OCI-LY1 (cell line): ENCODE data around the gene SMOC2.

Source experiments
- H2AFZ ChIP-seq: fragments of 200-600 bp; sonication (generic), shearing (Covaris generic); 2 replicates; pipeline ENCODE4 v1.6.0; 2014; ENCODE audit warnings: antibody characterized with exemption, mild to moderate bottlenecking, low read length
- H3F3A ChIP-seq: fragments of 200-600 bp; sonication (generic), shearing (Covaris generic); 2 replicates; pipeline ENCODE4 v1.6.0; 2014; ENCODE audit warnings: mild to moderate bottlenecking, antibody characterized with exemption, low read length, moderate library complexity; ENCODE audit not compliant: insufficient read depth
- H3K27ac ChIP-seq: fragments of 200-600 bp; sonication (generic); 2 replicates; pipeline ENCODE4 v1.5.1; 2014; ENCODE audit warnings: low read length, mixed run types, mild to moderate bottlenecking, low read depth; ENCODE audit not compliant: poor library complexity, severe bottlenecking
- H3K27me3 ChIP-seq: fragments of 200-600 bp; sonication (generic); 2 replicates; pipeline ENCODE4 v1.6.0; 2014; ENCODE audit warnings: antibody characterized with exemption, mild to moderate bottlenecking, low read length, moderate library complexity; ENCODE audit not compliant: insufficient read depth
- H3K36me3 ChIP-seq: fragments of 200-600 bp; sonication (generic); 2 replicates; pipeline ENCODE4 v1.6.1; 2014; ENCODE audit warnings: mild to moderate bottlenecking, antibody characterized with exemption, low read length, moderate library complexity, mixed read lengths; ENCODE audit not compliant: insufficient read depth
- H3K4me1 ChIP-seq: fragments of 200-600 bp; sonication (generic); 2 replicates; pipeline ENCODE4 v1.5.1; 2014; ENCODE audit warnings: mild to moderate bottlenecking, low read length, moderate library complexity; ENCODE audit not compliant: insufficient read depth, severe bottlenecking
- H3K4me2 ChIP-seq: fragments of 200-600 bp; sonication (generic), shearing (Covaris generic); 2 replicates; pipeline ENCODE4 v1.6.1; 2014; ENCODE audit warnings: low read length
- H3K4me3 ChIP-seq: fragments of 200-600 bp; sonication (generic); 2 replicates; pipeline ENCODE4 v1.5.1; 2014; ENCODE audit warnings: low read length, low read depth, mild to moderate bottlenecking, mixed read lengths; ENCODE audit not compliant: poor library complexity, severe bottlenecking
- H3K79me2 ChIP-seq: fragments of 200-600 bp; shearing (Covaris generic); 2 replicates; pipeline ENCODE4 v1.6.1; 2016; ENCODE audit warnings: mixed run types, low read length, mixed read lengths; ENCODE audit not compliant: insufficient read depth
- H3K9ac ChIP-seq: fragments of 200-600 bp; sonication (generic), shearing (Covaris generic); 2 replicates; pipeline ENCODE4 v1.6.1; 2014; ENCODE audit warnings: mild to moderate bottlenecking, low read length, mixed read lengths
- H3K9me2 ChIP-seq: fragments of 200-600 bp; sonication (generic), shearing (Covaris generic); 2 replicates; pipeline ENCODE4 v1.6.1; 2014; ENCODE audit warnings: low read depth, mild to moderate bottlenecking, low read length, mixed read lengths
- H3K9me3 ChIP-seq: fragments of 200-600 bp; shearing (Covaris generic); 2 replicates; pipeline ENCODE4 v1.6.1; 2014; ENCODE audit warnings: low read length, mixed read lengths
- H4K20me1 ChIP-seq: fragments of 200-600 bp; sonication (generic), shearing (Covaris generic); 2 replicates; pipeline ENCODE4 v1.6.0; 2016; ENCODE audit warnings: mild to moderate bottlenecking, low read length; ENCODE audit not compliant: insufficient read depth
- EZH2 ChIP-seq: fragments of 200-600 bp; sonication (generic), shearing (Covaris generic); IDR thresholded peaks from 2 replicates; pipeline ENCODE4 v1.8.0; 2017; ENCODE audit warnings: borderline replicate concordance, mixed run types, mild to moderate bottlenecking, antibody characterized with exemption, low read length, moderate library complexity, mixed read lengths
- TF ChIP-seq, protein P1 (sequence below): fragments of 200-600 bp; sonication (generic), shearing (Covaris generic); IDR thresholded peaks from 2 replicates; pipeline ENCODE4 v1.5.1; 2017; ENCODE audit warnings: mild to moderate bottlenecking, antibody characterized with exemption, low read length, moderate library complexity, mixed read lengths

SMOC2 gene

DNA sequence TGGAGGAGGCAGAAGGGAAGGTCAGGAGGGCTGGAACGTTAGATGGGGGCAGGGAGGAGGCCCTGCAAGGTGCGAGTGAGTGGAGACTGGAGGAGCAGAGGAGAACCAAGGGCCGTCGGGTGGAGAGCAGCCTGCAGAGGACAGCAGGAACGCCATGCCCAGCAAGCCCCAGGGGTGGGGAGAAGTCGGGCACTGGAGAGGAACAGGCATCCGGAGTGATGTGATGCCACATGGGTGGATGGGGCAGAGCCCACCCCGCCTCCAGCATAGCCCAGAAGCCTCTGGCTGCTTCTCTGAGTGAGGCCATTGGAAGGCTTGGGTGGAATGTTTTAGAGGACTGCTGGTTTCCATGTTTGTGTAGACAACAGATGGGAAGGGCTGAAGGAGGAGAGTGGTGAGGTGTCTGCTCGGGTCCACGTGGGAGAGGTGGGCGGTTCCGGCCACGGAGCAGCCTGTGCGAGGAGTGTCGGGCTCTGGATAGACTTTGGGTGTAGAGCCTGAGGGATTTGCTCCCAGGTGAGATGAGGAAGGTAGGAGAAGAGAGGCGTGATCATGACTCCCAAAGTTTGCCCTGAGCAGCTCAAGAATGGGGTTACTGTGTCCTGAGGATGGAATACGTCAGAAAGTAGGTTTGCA, 221.4 kb downstream of the SMOC2 start:
- no peaks in the 10 kb centered on the region for H4K20me1 ChIP-seq
- H3K9ac ChIP-seq, result no peak overlapping the region
- no peak overlapping the region for H3K27ac ChIP-seq
- no peak overlapping the region for H3K4me3 ChIP-seq
- H3K9me3 ChIP-seq, result no peaks in the 10 kb centered on the region
- no peaks in the 10 kb centered on the region for H3K79me2 ChIP-seq
- H3K9me2 ChIP-seq, result no peaks in the 10 kb centered on the region
- H2AFZ ChIP-seq, result no peak overlapping the region
- H3K36me3 ChIP-seq, result no peaks in the 10 kb centered on the region
- H3F3A ChIP-seq, result no peaks in the 10 kb centered on the region
- no peaks in the 10 kb centered on the region for H3K27me3 ChIP-seq
- no peak overlapping the region for H3K4me2 ChIP-seq
- H3K4me1 ChIP-seq, result no peaks in the 10 kb centered on the region
- no peak for TF ChIP-seq EZH2
- TF ChIP-seq, protein P1, sequence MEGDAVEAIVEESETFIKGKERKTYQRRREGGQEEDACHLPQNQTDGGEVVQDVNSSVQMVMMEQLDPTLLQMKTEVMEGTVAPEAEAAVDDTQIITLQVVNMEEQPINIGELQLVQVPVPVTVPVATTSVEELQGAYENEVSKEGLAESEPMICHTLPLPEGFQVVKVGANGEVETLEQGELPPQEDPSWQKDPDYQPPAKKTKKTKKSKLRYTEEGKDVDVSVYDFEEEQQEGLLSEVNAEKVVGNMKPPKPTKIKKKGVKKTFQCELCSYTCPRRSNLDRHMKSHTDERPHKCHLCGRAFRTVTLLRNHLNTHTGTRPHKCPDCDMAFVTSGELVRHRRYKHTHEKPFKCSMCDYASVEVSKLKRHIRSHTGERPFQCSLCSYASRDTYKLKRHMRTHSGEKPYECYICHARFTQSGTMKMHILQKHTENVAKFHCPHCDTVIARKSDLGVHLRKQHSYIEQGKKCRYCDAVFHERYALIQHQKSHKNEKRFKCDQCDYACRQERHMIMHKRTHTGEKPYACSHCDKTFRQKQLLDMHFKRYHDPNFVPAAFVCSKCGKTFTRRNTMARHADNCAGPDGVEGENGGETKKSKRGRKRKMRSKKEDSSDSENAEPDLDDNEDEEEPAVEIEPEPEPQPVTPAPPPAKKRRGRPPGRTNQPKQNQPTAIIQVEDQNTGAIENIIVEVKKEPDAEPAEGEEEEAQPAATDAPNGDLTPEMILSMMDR, result no peak

DNA sequence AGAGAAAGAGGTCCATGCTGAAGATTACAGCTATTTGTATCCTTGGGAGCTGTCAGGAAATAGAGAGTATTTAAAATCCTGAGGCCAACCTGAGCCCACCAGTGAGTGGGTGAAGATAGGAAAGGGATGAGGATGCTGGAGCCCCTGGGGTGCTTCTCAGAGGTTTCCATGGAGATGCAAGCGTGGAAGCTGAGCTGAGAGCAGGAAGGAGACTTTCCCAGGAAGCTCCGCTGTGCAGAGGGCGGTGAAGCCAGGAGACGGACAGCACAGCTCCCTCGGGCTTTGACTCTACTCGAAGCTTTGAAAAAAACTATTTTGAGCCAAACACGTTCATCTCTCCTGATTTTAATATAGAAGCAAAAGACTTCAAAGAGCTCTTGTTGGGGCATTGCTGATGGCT, 222.1 kb downstream of the SMOC2 start:
- H3K27ac ChIP-seq, result no peak overlapping the region
- TF ChIP-seq, protein P1, result no peak
- TF ChIP-seq EZH2, result no peak
- H3K9me2 ChIP-seq, result no peaks in the 10 kb centered on the region
- H3K4me1 ChIP-seq, result no peaks in the 10 kb centered on the region
- no peaks in the 10 kb centered on the region for H3K79me2 ChIP-seq
- H3K9me3 ChIP-seq, result no peaks in the 10 kb centered on the region
- no peak overlapping the region for H3K9ac ChIP-seq
- no peaks in the 10 kb centered on the region for H3K27me3 ChIP-seq
- H3K4me3 ChIP-seq, result no peak overlapping the region
- H3K36me3 ChIP-seq, result no peaks in the 10 kb centered on the region
- H4K20me1 ChIP-seq, result no peaks in the 10 kb centered on the region
- no peak overlapping the region for H2AFZ ChIP-seq
- H3F3A ChIP-seq, result no peaks in the 10 kb centered on the region
- no peak overlapping the region for H3K4me2 ChIP-seq

GRCh38 chr6:168664956-168665355, 224.0 kb downstream of the SMOC2 start:
- H3K27me3 ChIP-seq, result no peaks in the 10 kb centered on the region
- H3K9ac ChIP-seq, result no peak overlapping the region
- H3K27ac ChIP-seq, result no peak overlapping the region
- no peaks in the 10 kb centered on the region for H4K20me1 ChIP-seq
- H3K4me2 ChIP-seq, result no peak overlapping the region
- H3K36me3 ChIP-seq, result no peaks in the 10 kb centered on the region
- no peak overlapping the region for H3K4me3 ChIP-seq
- H3K9me3 ChIP-seq, result no peaks in the 10 kb centered on the region
- no peak for TF ChIP-seq EZH2
- TF ChIP-seq, protein P1, result no peak
- H3F3A ChIP-seq, result no peaks in the 10 kb centered on the region
- no peaks in the 10 kb centered on the region for H3K79me2 ChIP-seq
- no peak overlapping the region for H2AFZ ChIP-seq
- H3K9me2 ChIP-seq, result no peaks in the 10 kb centered on the region
- H3K4me1 ChIP-seq, result no peaks in the 10 kb centered on the region
